K562 (cell line): Measurements from ENCODE around the gene ZNRF3. TPM values are rescaled to one million over a fixed set of nuclear protein-coding genes. Genes with fewer than 3 reads are reported as not detected.
A peak's percentile ranks its signal among the peaks of the same experiment; 100 is the strongest.

Experiments used
- ATAC-seq: fragments of 200-7000 bp; cut with Tn5 transposase; 3 replicates; pipeline ENCODE4 v1.9.1; 2020; ENCODE audit warnings: moderate library complexity
- BruUV-seq: library from RNA; stranded (reverse); fragments of 400-500 nt; replicated peaks from 2 replicates; lab custom pipeline; 2021; lab: Mats Ljungman, UMichigan
- CTCF ChIA-PET: fragments of 300-600 bp; formaldehyde crosslinking; extraction: SDS; loops from one replicate; lab custom pipeline; 2021; ENCODE audit warnings: low intra/inter-chr PET ratio; lab: Yijun Ruan, JAX
- POLR2A ChIA-PET: fragments of 300-600, 350-650 bp; sonication (Branson Sonifier 250); formaldehyde crosslinking; extraction: SDS; loops from one replicate; lab custom pipeline; 2021; ENCODE audit warnings: antibody characterized with exemption, inconsistent platforms; lab: Yijun Ruan, JAX
- DNase-seq, 4 experiments: peaks; one replicate each; pipeline versions ENCODE4 v3.0.0 to v3.0.0-alpha.2; 2011 to 2018; ENCODE audit warnings: low spot score in 3 of 4, mixed read lengths in 3 of 4; ENCODE audit errors: extremely low read depth in 1 of 4
- FAIRE-seq: peaks from 2 replicates; lab custom pipeline; 2011; peaks lifted over from hg19 to GRCh38; lab: Jason Lieb, UNC
- H2AFZ ChIP-seq: 2 replicates; pipeline ENCODE4 v1.6.0; 2011; ENCODE audit warnings: low read depth, low read length, control low read depth, inconsistent platforms
- H3K27ac ChIP-seq: fragments of 200-600 bp; 3 replicates; pipeline ENCODE4 v1.8.0; 2011; ENCODE audit warnings: low read depth, mild to moderate bottlenecking, control low read depth, inconsistent platforms, low read length, moderate library complexity, mixed read lengths; ENCODE audit errors: extremely low read depth
- H3K27me3 ChIP-seq, 2 experiments: fragments of 300-600 bp in 1 of 2; 2 replicates in 1 of 2; 3 replicates in 1 of 2; pipeline versions ENCODE4 v1.6.0 to v1.8.0; 2011; ENCODE audit warnings: inconsistent platforms in 2 of 2, low read length in 2 of 2, mild to moderate bottlenecking in 1 of 2, mixed read lengths in 1 of 2, moderate library complexity in 1 of 2; ENCODE audit not compliant: control insufficient read depth in 2 of 2, insufficient read depth in 2 of 2
- H3K36me3 ChIP-seq: fragments of 300-600 bp; 3 replicates; pipeline ENCODE4 v1.8.0; 2011; ENCODE audit warnings: mild to moderate bottlenecking, low read length, inconsistent platforms; ENCODE audit not compliant: control insufficient read depth, insufficient read depth
- H3K4me1 ChIP-seq, 2 experiments: fragments of 200-600 bp in 1 of 2; replicated peaks in 1 of 2; 2 replicates in 1 of 2; 3 replicates in 1 of 2; pipeline versions ENCODE4 v1.5.1 to v1.8.0; 2011; ENCODE audit warnings: inconsistent platforms in 2 of 2, low read length in 2 of 2, mild to moderate bottlenecking in 1 of 2, mixed read lengths in 1 of 2, moderate library complexity in 1 of 2; ENCODE audit not compliant: control insufficient read depth in 2 of 2, insufficient read depth in 2 of 2
- H3K4me2 ChIP-seq: 2 replicates; pipeline ENCODE4 v1.6.1; 2011; ENCODE audit warnings: low read length, control low read depth, inconsistent platforms, mixed read lengths; ENCODE audit not compliant: insufficient read depth
- H3K4me3 ChIP-seq: fragments of 200-600 bp; sonication (generic), shearing (Covaris generic); 2 replicates; pipeline ENCODE4 v1.5.1; 2016; ENCODE audit warnings: control low read depth, inconsistent platforms
- H3K79me2 ChIP-seq: fragments of 200-600 bp; 3 replicates; pipeline ENCODE4 v1.8.0; 2011; ENCODE audit warnings: low read length, inconsistent platforms; ENCODE audit not compliant: control insufficient read depth, insufficient read depth
- H3K9ac ChIP-seq, 2 experiments: 2 replicates each; pipeline versions ENCODE4 v1.6.0 to v1.6.1; 2011; ENCODE audit warnings: low read depth in 2 of 2, low read length in 2 of 2, control low read depth in 1 of 2, inconsistent platforms in 1 of 2, mild to moderate bottlenecking in 1 of 2, mixed read lengths in 1 of 2; ENCODE audit not compliant: insufficient read depth in 1 of 2
- H3K9me1 ChIP-seq: one replicate; pipeline ENCODE4 v1.6.0; 2011; ENCODE audit warnings: inconsistent platforms, mild to moderate bottlenecking, low read length, moderate library complexity; ENCODE audit not compliant: control insufficient read depth, insufficient read depth
- H3K9me3 ChIP-seq: replicated peaks from 2 replicates; pipeline ENCODE4 v1.5.1; 2011; ENCODE audit warnings: low read depth, low read length, inconsistent platforms; ENCODE audit not compliant: control insufficient read depth, insufficient read depth
- H4K20me1 ChIP-seq: replicated peaks from 2 replicates; pipeline ENCODE4 v1.6.1; 2011; ENCODE audit warnings: low read length, inconsistent platforms, mixed read lengths; ENCODE audit not compliant: control insufficient read depth, insufficient read depth
- ARID3A ChIP-seq: IDR thresholded peaks from 2 replicates; pipeline ENCODE4 v1.6.1; 2012; ENCODE audit warnings: low read depth, low read length, improper control_type of control experiment, borderline replicate concordance
- CEBPG ChIP-seq, 3 experiments: fragments of 200-800 bp in 1 of 3; sonication (Bioruptor generic) in 1 of 3; sonication (generic) in 1 of 3; formaldehyde crosslinking in 1 of 3; IDR thresholded peaks in 2 of 3; conservative IDR thresholded peaks in 1 of 3; 2 replicates each; pipeline versions ENCODE4 v1.6.1 to v1.8.0; 2016 to 2022; ENCODE audit warnings: missing compliant biosample characterization in 2 of 3, missing genetic modification characterization in 2 of 3, mild to moderate bottlenecking in 1 of 3, missing genetic modification reagents in 1 of 3
- ETV6 ChIP-seq, 3 experiments: fragments of 150-350 bp in 1 of 3; sonication (generic) in 1 of 3; formaldehyde crosslinking in 1 of 3; IDR thresholded peaks; 2 replicates each; pipeline versions ENCODE4 v1.6.1 to v1.8.0; 2014 to 2022; ENCODE audit warnings: borderline replicate concordance in 2 of 3, low read depth in 2 of 3, antibody characterized with exemption in 1 of 3, low read length in 1 of 3, mild to moderate bottlenecking in 1 of 3, missing genetic modification reagents in 1 of 3
- HMG20A ChIP-seq: fragments of 450-650 bp; formaldehyde crosslinking; conservative IDR thresholded peaks from 2 replicates; pipeline ENCODE4 v1.4.0; 2020; ENCODE audit warnings: mild to moderate bottlenecking, mixed read lengths
- MLX ChIP-seq, 2 experiments: fragments of 450-650 bp in 1 of 2; sonication (generic) in 1 of 2; formaldehyde crosslinking; conservative IDR thresholded peaks; 2 replicates each; pipeline versions ENCODE4 v1.4.0 to v1.8.1; 2020 to 2022; ENCODE audit warnings: mild to moderate bottlenecking in 1 of 2, missing genetic modification reagents in 1 of 2
- POU5F1 ChIP-seq: fragments of 150-350 bp; IDR thresholded peaks from 2 replicates; pipeline ENCODE4 v1.6.1; 2014; ENCODE audit warnings: borderline replicate concordance, low read length, low read depth, mild to moderate bottlenecking; ENCODE audit not compliant: partially characterized antibody
- SIX5 ChIP-seq, 2 experiments: IDR thresholded peaks; 2 replicates each; pipeline ENCODE4 v1.6.1; 2011; ENCODE audit warnings: low read length in 2 of 2, borderline replicate concordance in 1 of 2, low read depth in 1 of 2, mild to moderate bottlenecking in 1 of 2, moderate library complexity in 1 of 2; ENCODE audit not compliant: insufficient read depth in 1 of 2
- SMC3 ChIP-seq: conservative IDR thresholded peaks from 2 replicates; pipeline ENCODE4 v1.6.1; 2011; ENCODE audit warnings: low read depth, low read length, improper control_type of control experiment; ENCODE audit not compliant: insufficient read depth
- ZNF197 ChIP-seq: fragments of 200-800 bp; sonication (Bioruptor generic); IDR thresholded peaks from 2 replicates; pipeline ENCODE4 v1.6.1; 2016; ENCODE audit warnings: low read depth, missing genetic modification characterization, missing compliant biosample characterization
- ZNF668 ChIP-seq: fragments of 250-450 bp; sonication (Bioruptor Pico); IDR thresholded peaks from 2 replicates; pipeline ENCODE4 v1.8.0; 2022; ENCODE audit warnings: mild to moderate bottlenecking, inconsistent platforms
- WGBS: fragments of 100-300 bp; shearing (Covaris generic); methylation state at CpG from one replicate; pipeline ENCODE4 v1.1.6; 2016; ENCODE audit warnings: low coverage, mixed read lengths; ENCODE audit not compliant: insufficient coverage; ENCODE audit errors: missing lambda C conversion rate; 5-methylcytosine and 5-hydroxymethylcytosine counted together
- in situ Hi-C: fragments of 300-500 bp; cut with MboI; formaldehyde crosslinking; loops from 4 replicates; pipeline ENCODE4 v1.15.0; 2018; ENCODE audit warnings: inconsistent platforms, mixed read lengths
- intact Hi-C: fragments of 100-400 bp; cut with micrococcal nuclease; formaldehyde crosslinking; loops from 2 replicates; pipeline ENCODE4 v1.14.2; 2022
- polyA plus RNA-seq, 8 experiments: library from polyadenylated mRNA; depleted of rRNA in 4 of 8; stranded (reverse) in 5 of 8; unstranded in 3 of 8; fragments of >200 nt; fragmentation: Nextera tagmentation in 2 of 8; fragmentation: Illumina TruSeq in 1 of 8; extraction: Ambion mirVana in 2 of 8; extraction: Trizol in 1 of 8; gene quantifications; 2 replicates each; pipeline versions ENCODE4 v1.2.1 to v1.2.3, GENCODE V29; 2011 to 2014; ENCODE audit warnings: inconsistent platforms in 1 of 8, missing spikeins in 1 of 8
- total RNA-seq, 7 experiments: library from RNA; depleted of rRNA in 6 of 7; stranded (reverse); fragments of >200 nt in 6 of 7; fragmentation: Illumina TruSeq in 2 of 7; extraction: Trizol in 2 of 7; gene quantifications; 2 replicates each; pipeline versions ENCODE4 v1.2.1 to v1.2.3, GENCODE V29; 2011 to 2021; ENCODE audit warnings: low replicate concordance in 1 of 7

ZNRF3 gene
- total and polyA plus RNA-seq, 9 of the 15 experiments (the other 6 are each of a cell fraction or from before 2014, with no cell fraction given), result 0.41 to 5.9 (median 1.7) TPM

DNA sequence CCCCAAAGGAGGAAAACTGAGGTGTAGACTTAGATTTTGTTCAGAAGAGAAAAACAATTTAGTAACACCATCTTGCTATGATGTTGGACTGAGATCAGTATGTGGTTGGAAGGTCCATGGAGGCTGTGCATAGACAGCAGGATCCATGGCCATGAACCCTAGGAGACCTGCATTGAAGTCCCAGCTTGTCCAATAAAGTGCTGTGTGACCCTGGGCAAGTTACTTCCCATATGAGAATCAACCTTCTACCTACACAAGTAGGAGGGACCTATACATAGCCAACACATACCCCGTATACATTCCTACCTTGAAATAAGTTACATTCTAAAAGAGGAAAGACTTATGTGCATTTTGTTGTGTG, 27.3 kb upstream of the ZNRF3 start:
- ATAC-seq (peak; percentile 42), FAIRE-seq (no peak), DNase-seq (no peak)
- Histone ChIP-seq H3K4me1 (no peaks in the 10 kb centered on the region), H3K9me1 (no peaks in the 10 kb centered on the region), H3K27me3 (0 out of 5 replicates have a peak, but pooled peaks cover 0 to 2% of the 10 kb centered on the region in 2 experiments), H3K36me3 (no peaks in the 10 kb centered on the region), H3K9ac (no peak overlapping the region), H3K9me3 (no peaks in the 10 kb centered on the region), H4K20me1 (0 out of 2 replicates have a peak, but pooled peaks cover 3% of the 10 kb centered on the region), H3K79me2 (no peaks in the 10 kb centered on the region), H2AFZ (0 out of 2 replicates have a peak overlapping the region, but pooled peaks have one; percentile 24), H3K4me3 (no peak overlapping the region), H3K27ac (no peak overlapping the region), H3K4me2 (no peak overlapping the region)
- TF ChIP-seq SIX5 (IDR thresholded peaks at IDR 0.05; ENCODE audit: borderline replicate concordance in 1 of 2, insufficient read depth in 1 of 2, low read depth in 1 of 2, low read length in 2 of 2), result no peak
- no peak for TF ChIP-seq HMG20A (CRISPR knock-in tag)
- TF ChIP-seq ARID3A, result no peak
- TF ChIP-seq ZNF197, result no peak
- no peak for TF ChIP-seq ETV6 (IDR thresholded peaks at IDR 0.05; ENCODE audit: borderline replicate concordance in 1 of 2, low read depth in 2 of 2, low read length in 1 of 2)
- TF ChIP-seq ETV6 (CRISPR knock-in tag; IDR thresholded peaks at IDR 0.05; ENCODE audit: borderline replicate concordance), result no peak
- no peak for TF ChIP-seq ZNF668
- no peak for TF ChIP-seq SMC3
- no peak for TF ChIP-seq POU5F1
- TF ChIP-seq CEBPG (CRISPR knock-in tag; IDR thresholded peaks at IDR 0.05), result no peak
- TF ChIP-seq CEBPG (tag; conservative IDR thresholded peaks at IDR 0.05 in 1 of 2, IDR thresholded peaks at IDR 0.05 in 1 of 2), result no peak
- TF ChIP-seq MLX (CRISPR knock-in tag; conservative IDR thresholded peaks at IDR 0.05), result no peak
- intact Hi-C loops, result loop anchor here (10.0 kb wide), 1 partner anchor 99 kb away; no protein-coding TSS in a partner anchor
- 50% methylated on average over 1 of the region's 1 CpG for WGBS
- CTCF ChIA-PET, result interaction anchor here (0.9 to 3.8 kb wide), 3 partner anchors 184 to 390 kb away, joined by 4 to 33 read pairs (median 10); no protein-coding TSS in a partner anchor
- in situ Hi-C loops, result loop anchor here (5.0 to 10.0 kb wide), 3 partner anchors 181 to 399 kb away; no protein-coding TSS in a partner anchor
- BruUV-seq, result no TSS peak
- POLR2A ChIA-PET, result interaction anchor here (1.0 kb wide), 1 partner anchor 11 kb away, joined by 3 read pairs; no protein-coding TSS in a partner anchor
